SK-N-SH (cell line): Measurements from ENCODE around the gene TOP3B. TPM values are rescaled to one million over a fixed set of nuclear protein-coding genes. Genes with fewer than 3 reads are reported as not detected.

Experiments used
- CTCF ChIA-PET: fragments of 300-600, 350-600 bp; formaldehyde crosslinking; extraction: SDS; loops from one replicate; lab custom pipeline; 2021; lab: Yijun Ruan, JAX
- POLR2A ChIA-PET: fragments of 350-600 bp; sonication (Branson Sonifier 250); formaldehyde crosslinking; extraction: SDS; loops from one replicate; lab custom pipeline; 2020; ENCODE audit warnings: antibody characterized with exemption, inconsistent platforms; lab: Yijun Ruan, JAX
- DNase-seq: peaks from one replicate; pipeline ENCODE4 v3.0.0; 2012
- H2AFZ ChIP-seq: fragments of 200-600 bp; sonication (generic); 2 replicates; pipeline ENCODE4 v1.8.1; 2016; ENCODE audit warnings: antibody characterized with exemption, mild to moderate bottlenecking, low read depth
- H3F3A ChIP-seq: fragments of 200-600 bp; sonication (generic); replicated peaks from 2 replicates; pipeline ENCODE3; 2016; ENCODE audit warnings: antibody characterized with exemption, mild to moderate bottlenecking; ENCODE audit not compliant: insufficient read depth
- H3K27ac ChIP-seq, 2 experiments: fragments of 200-500 bp in 1 of 2; fragments of 200-600 bp in 1 of 2; sonication (Bioruptor generic) in 1 of 2; sonication (generic), shearing (Covaris generic) in 1 of 2; 2 replicates each; pipeline versions ENCODE4 v1.5.1 to v1.6.1; 2014 to 2016; ENCODE audit warnings: low read depth in 2 of 2, inconsistent platforms in 1 of 2, low read length in 1 of 2, mild to moderate bottlenecking in 1 of 2, mixed read lengths in 1 of 2
- H3K27me3 ChIP-seq: fragments of 200-600 bp; sonication (generic), shearing (Covaris generic); 2 replicates; pipeline ENCODE4 v1.6.1; 2016; ENCODE audit warnings: mixed run types; ENCODE audit not compliant: insufficient read depth
- H3K36me3 ChIP-seq, 2 experiments: fragments of 200-500 bp in 1 of 2; fragments of 200-600 bp in 1 of 2; sonication (Bioruptor generic) in 1 of 2; sonication (generic) in 1 of 2; replicated peaks in 1 of 2; 2 replicates each; pipeline versions ENCODE3 to v1.5.1; 2014 to 2016; ENCODE audit warnings: low read length in 1 of 2, mild to moderate bottlenecking in 1 of 2; ENCODE audit not compliant: insufficient read depth in 2 of 2, control insufficient read depth in 1 of 2
- H3K4me1 ChIP-seq, 2 experiments: fragments of 200-500 bp in 1 of 2; fragments of 200-600 bp in 1 of 2; sonication (Bioruptor generic) in 1 of 2; sonication (generic), shearing (Covaris generic) in 1 of 2; 2 replicates each; pipeline versions ENCODE4 v1.5.1 to v1.6.1; 2014 to 2016; ENCODE audit warnings: low read depth in 1 of 2, low read length in 1 of 2, mixed run types in 1 of 2; ENCODE audit not compliant: insufficient read depth in 2 of 2, control insufficient read depth in 1 of 2
- H3K4me2 ChIP-seq: fragments of 200-600 bp; sonication (generic), shearing (Covaris generic); 2 replicates; pipeline ENCODE4 v1.6.1; 2017; ENCODE audit warnings: mixed run types
- H3K4me3 ChIP-seq, 2 experiments: fragments of 200-500 bp in 1 of 2; fragments of 200-600 bp in 1 of 2; sonication (Bioruptor generic) in 1 of 2; sonication (generic), shearing (Covaris generic) in 1 of 2; 2 replicates each; pipeline versions ENCODE4 v1.5.1 to v1.8.1; 2014 to 2016; ENCODE audit warnings: low read depth in 2 of 2, inconsistent platforms in 1 of 2, low read length in 1 of 2, mild to moderate bottlenecking in 1 of 2, mixed read lengths in 1 of 2, moderate library complexity in 1 of 2
- H3K79me2 ChIP-seq: fragments of 200-600 bp; sonication (generic); 2 replicates; pipeline ENCODE4 v1.8.1; 2017; ENCODE audit warnings: mild to moderate bottlenecking; ENCODE audit not compliant: insufficient read depth
- H3K9ac ChIP-seq: fragments of 200-600 bp; sonication (generic); 2 replicates; pipeline ENCODE4 v1.6.1; 2017; ENCODE audit warnings: mixed run types
- H3K9me2 ChIP-seq: fragments of 200-600 bp; sonication (generic); 2 replicates; pipeline ENCODE4 v1.6.1; 2017; ENCODE audit warnings: mixed run types
- H3K9me3 ChIP-seq: fragments of 200-600 bp; sonication (generic); 2 replicates; pipeline ENCODE4 v1.6.1; 2017; ENCODE audit warnings: mixed run types, mild to moderate bottlenecking, moderate library complexity
- H4K20me1 ChIP-seq: fragments of 200-600 bp; sonication (generic); 2 replicates; pipeline ENCODE4 v1.6.1; 2017; ENCODE audit warnings: mild to moderate bottlenecking, mixed run types; ENCODE audit not compliant: insufficient read depth
- ELF1 ChIP-seq: IDR thresholded peaks from 2 replicates; pipeline ENCODE4 v1.4.0; 2012
- EZH2phosphoT487 ChIP-seq: fragments of 200-600 bp; sonication (generic); IDR thresholded peaks from 2 replicates; pipeline ENCODE4 v1.6.1; 2017; ENCODE audit warnings: low read depth, mixed run types, mild to moderate bottlenecking, antibody characterized with exemption, moderate library complexity, borderline replicate concordance
- GATA2 ChIP-seq: sonication (generic); formaldehyde crosslinking; IDR thresholded peaks from 2 replicates; pipeline ENCODE4 v1.5.0; 2020; ENCODE audit warnings: mild to moderate bottlenecking, missing genetic modification reagents
- MXI1 ChIP-seq: IDR thresholded peaks from 2 replicates; pipeline ENCODE4 v1.6.1; 2012; ENCODE audit warnings: mild to moderate bottlenecking, low read depth, low read length, improper control_type of control experiment
- RAD21 ChIP-seq: IDR thresholded peaks from 2 replicates; pipeline ENCODE4 v1.6.1; 2012; ENCODE audit warnings: mild to moderate bottlenecking, low read length
- RFX5 ChIP-seq: IDR thresholded peaks from 2 replicates; pipeline ENCODE4 v1.6.1; 2012; ENCODE audit warnings: mild to moderate bottlenecking, improper control_type of control experiment, low read length
- YY1 ChIP-seq: IDR thresholded peaks from 2 replicates; pipeline ENCODE4 v1.4.0; 2012; ENCODE audit warnings: low read depth, mild to moderate bottlenecking
- WGBS: methylation state at CpG from one replicate; pipeline ENCODE4 v1.1.6; 2017; ENCODE audit warnings: low lambda C conversion rate; 5-methylcytosine and 5-hydroxymethylcytosine counted together
- polyA plus RNA-seq, 3 experiments: library from polyadenylated mRNA; depleted of rRNA; stranded (reverse); fragments of >200 nt; gene quantifications; 2 replicates each; pipeline ENCODE4 v1.2.3, GENCODE V29; 2012
- TF ChIP-seq, protein P1 (sequence below): IDR thresholded peaks from 2 replicates; pipeline ENCODE4 v1.4.0; 2012; ENCODE audit warnings: low read depth, borderline replicate concordance
- TF ChIP-seq, protein P2 (sequence below): fragments of 150-350 bp; IDR thresholded peaks from 2 replicates; pipeline ENCODE4 v1.6.1; 2016; ENCODE audit warnings: mild to moderate bottlenecking, low read depth, low read length
- TF ChIP-seq, protein P3 (sequence below): IDR thresholded peaks from 2 replicates; pipeline ENCODE4 v1.4.0; 2012; ENCODE audit warnings: low read depth, borderline replicate concordance

TOP3B gene
- polyA plus RNA-seq, 1 of the 3 experiments (the other 2 are of a cell fraction), result 14.4 TPM

DNA sequence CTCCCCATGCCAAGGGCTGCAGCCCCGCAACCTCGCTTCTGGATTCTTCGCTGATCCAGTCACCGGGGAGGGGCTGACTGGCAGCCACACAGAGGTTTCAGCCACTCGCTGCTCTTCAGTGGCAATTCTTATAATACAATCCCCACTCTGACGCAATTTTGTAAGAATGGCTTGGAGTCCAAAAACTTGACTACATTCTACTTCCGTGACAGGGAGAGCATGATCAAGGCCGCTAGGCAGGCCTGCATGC is 44.8 kb downstream of the TOP3B start (continued):
- no peak for TF ChIP-seq YY1
- no peak for TF ChIP-seq MXI1
- TF ChIP-seq ELF1, result no peak
- TF ChIP-seq, protein P1, sequence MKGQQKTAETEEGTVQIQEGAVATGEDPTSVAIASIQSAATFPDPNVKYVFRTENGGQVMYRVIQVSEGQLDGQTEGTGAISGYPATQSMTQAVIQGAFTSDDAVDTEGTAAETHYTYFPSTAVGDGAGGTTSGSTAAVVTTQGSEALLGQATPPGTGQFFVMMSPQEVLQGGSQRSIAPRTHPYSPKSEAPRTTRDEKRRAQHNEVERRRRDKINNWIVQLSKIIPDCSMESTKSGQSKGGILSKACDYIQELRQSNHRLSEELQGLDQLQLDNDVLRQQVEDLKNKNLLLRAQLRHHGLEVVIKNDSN, result no peak
- TF ChIP-seq, all 33 proteins: peak for 0

DNA sequence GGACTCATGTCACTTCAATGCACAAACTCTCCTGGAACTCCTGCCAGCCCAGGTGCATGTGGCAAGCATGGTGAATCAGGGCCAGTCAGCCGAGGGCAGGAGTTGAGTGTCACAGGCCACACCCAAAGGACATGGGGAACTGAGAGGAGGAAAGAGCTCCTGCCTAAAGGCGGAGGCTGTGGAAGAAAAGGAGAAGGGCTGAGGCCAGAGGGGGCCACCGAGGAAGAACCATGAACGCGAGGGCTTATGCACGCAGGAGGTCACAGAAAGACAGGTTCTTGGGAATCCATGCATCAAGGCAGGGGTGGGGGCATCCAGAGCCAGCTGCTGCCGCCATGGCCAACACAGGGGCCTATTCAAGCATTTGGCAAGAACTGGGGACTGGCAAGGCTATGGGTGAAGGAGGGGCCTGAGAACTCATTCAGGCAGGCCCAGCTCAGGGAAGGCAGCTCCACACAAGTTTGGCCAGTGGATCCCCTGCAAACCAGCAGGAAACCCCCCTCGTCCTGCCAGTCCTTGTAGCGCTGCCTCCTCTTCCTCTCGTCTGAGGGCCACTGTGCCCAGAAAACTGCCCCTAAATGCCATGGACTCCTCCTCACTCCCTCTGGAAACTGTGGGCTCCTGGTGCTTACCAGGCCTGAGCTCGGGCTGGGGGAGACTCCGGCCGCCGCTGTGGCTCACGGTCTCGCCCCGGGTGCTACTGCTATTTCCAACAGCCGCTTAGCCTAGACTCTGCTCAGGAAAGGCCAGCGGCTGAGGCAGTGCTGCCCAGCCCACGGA is 45.4 kb downstream of the TOP3B start:
- Histone ChIP-seq H3K27me3 (no peaks in the 10 kb centered on the region), H2AFZ (no peak overlapping the region), H3K36me3 (peaks cover 20 to 29% of the 10 kb centered on the region in 2 experiments), H3K4me2 (peak overlapping the region; percentile 84; the same call in 1 of the 2 replicates), H3K27ac (peak overlapping the region; percentile 89 to 95), H3F3A (peaks cover 22% of the 10 kb centered on the region)
- POLR2A ChIA-PET, result interaction anchor here (0.6 to 1.8 kb wide), 6 partner anchors 15 to 283 kb away, joined by 3 to 10 read pairs (median 5); partner anchors contain the start of genes PPM1F, TOP3B and YPEL1
- WGBS, result 93% methylated on average over 10 of the region's 20 CpGs
- TF ChIP-seq EZH2phosphoT487 (no peak), RFX5 (no peak), GATA2 (CRISPR knock-in tag) (no peak), RAD21 (no peak)
- TF ChIP-seq, protein P2, sequence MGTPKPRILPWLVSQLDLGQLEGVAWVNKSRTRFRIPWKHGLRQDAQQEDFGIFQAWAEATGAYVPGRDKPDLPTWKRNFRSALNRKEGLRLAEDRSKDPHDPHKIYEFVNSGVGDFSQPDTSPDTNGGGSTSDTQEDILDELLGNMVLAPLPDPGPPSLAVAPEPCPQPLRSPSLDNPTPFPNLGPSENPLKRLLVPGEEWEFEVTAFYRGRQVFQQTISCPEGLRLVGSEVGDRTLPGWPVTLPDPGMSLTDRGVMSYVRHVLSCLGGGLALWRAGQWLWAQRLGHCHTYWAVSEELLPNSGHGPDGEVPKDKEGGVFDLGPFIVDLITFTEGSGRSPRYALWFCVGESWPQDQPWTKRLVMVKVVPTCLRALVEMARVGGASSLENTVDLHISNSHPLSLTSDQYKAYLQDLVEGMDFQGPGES, result no peak
- TF ChIP-seq, protein P3, sequence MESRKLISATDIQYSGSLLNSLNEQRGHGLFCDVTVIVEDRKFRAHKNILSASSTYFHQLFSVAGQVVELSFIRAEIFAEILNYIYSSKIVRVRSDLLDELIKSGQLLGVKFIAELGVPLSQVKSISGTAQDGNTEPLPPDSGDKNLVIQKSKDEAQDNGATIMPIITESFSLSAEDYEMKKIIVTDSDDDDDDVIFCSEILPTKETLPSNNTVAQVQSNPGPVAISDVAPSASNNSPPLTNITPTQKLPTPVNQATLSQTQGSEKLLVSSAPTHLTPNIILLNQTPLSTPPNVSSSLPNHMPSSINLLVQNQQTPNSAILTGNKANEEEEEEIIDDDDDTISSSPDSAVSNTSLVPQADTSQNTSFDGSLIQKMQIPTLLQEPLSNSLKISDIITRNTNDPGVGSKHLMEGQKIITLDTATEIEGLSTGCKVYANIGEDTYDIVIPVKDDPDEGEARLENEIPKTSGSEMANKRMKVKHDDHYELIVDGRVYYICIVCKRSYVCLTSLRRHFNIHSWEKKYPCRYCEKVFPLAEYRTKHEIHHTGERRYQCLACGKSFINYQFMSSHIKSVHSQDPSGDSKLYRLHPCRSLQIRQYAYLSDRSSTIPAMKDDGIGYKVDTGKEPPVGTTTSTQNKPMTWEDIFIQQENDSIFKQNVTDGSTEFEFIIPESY, result no peak
- TF ChIP-seq, all 33 proteins: peak for 0
- H3K9me2 ChIP-seq, result no peaks in the 10 kb centered on the region
- CTCF ChIA-PET, result interaction anchor here (0.6 to 8.6 kb wide), 46 partner anchors 13 to 308 kb away, joined by 3 to 173 read pairs (median 6); partner anchors contain the start of genes MAPK1, PPIL2, PPM1F and TOP3B
- H3K9ac ChIP-seq, result peak overlapping the region; percentile 68; the same call in 1 of the 2 replicates
- H3K4me3 ChIP-seq, result peak overlapping the region; percentile 51 to 52; a peak in 1 of 4 replicates
- no peak for DNase-seq
- no peaks in the 10 kb centered on the region for H3K9me3 ChIP-seq
- peaks cover 20 to 30% of the 10 kb centered on the region in 2 experiments; a peak in 3 of 4 replicates for H3K4me1 ChIP-seq
- peaks cover 45% of the 10 kb centered on the region; the same call in 1 of the 2 replicates for H3K79me2 ChIP-seq
- no peaks in the 10 kb centered on the region for H4K20me1 ChIP-seq
